ENCODE results near the gene HPDL. TPM values are rescaled to one million over a fixed set of nuclear protein-coding genes. Genes with fewer than 3 reads are reported as not detected.
"Not testable (repeated sequence)": the region's sequence is repeated elsewhere in the genome, so short reads cannot be mapped to it uniquely, and the experiment has no call there.

The HPDL gene
- total and polyA plus RNA-seq, 10 of the 15 experiments (the other 5 are each of a cell fraction or from before 2014, with no cell fraction given), result 1.3 to 75.5 (median 31.8) TPM

DNA sequence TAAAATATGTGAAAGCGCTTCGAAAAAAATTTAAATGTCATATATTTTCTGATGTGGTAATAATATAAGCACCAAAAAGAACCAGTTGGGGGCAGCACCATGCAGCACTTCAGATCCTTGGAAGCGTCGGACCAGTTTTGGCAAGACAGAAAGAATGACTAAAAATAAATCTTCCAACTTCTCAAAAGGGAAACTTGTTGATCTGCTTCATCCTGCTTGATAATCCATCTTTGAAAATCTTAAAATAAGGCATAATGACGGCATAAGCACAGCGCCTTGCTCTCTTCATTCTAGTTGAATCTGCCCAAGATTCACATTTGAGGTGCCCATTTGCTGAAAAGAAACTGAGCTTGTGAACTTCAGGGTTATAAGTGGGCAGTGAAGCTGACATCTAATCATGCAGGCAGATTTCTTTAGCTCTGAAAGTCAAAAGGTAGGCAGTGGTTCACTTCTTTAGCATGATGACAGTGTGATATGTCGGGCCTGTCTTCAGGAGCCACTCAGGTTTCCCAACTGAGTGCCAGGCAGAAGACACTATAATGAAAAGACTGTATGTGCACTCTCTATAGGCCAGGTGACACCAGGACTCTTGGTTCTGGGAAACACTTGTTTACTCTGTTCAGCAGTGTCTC is 33.3 kb downstream of the HPDL start (continued):
- TF ChIP-seq NFIC (IDR thresholded peaks at IDR 0.05; ENCODE audit: low read depth, low read length) (no peak), SMC3 (IDR thresholded peaks at IDR 0.05; ENCODE audit: borderline replicate concordance, low read length) (peak; percentile 76)

DNA sequence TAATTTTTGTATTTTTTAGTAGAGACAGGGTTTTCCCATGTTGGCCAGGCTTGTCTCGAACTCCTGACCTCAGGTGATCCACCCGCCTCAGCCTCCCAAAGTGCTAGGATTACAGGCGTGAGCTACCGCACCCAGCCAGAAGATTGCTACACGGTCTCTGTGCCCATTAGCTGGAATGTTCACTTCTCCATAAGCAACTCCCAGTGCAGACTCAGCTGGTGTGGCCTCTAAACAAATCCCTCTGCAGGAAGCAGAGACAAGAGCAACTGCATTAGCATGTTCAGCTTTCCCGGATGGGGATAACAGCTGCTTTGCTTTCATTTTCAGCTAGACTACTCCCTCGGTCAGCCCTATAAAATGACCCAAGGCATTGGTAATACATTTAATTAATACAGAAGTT is 34.3 kb downstream of the HPDL start:
- not testable (repeated sequence) for H3K4me3 ChIP-seq; ATAC-seq; H3K9me3 ChIP-seq (replicated peaks; ENCODE audit: control insufficient read depth, insufficient read depth, low read length); H3K9ac ChIP-seq (ENCODE audit: control insufficient read depth, insufficient read depth, low read length); FAIRE-seq; DNase-seq (ENCODE audit: low read depth, low spot score); H3K36me3 ChIP-seq (ENCODE audit: control insufficient read depth in 2 of 2, insufficient read depth in 2 of 2, low read length in 1 of 2); H3K27me3 ChIP-seq (replicated peaks in 1 of 2; ENCODE audit: control insufficient read depth in 2 of 2, insufficient read depth in 2 of 2, low read length in 1 of 2); H3K4me2 ChIP-seq (ENCODE audit: control insufficient read depth, insufficient read depth); H3K27ac ChIP-seq (ENCODE audit: control insufficient read depth, insufficient read depth); H2AFZ ChIP-seq (ENCODE audit: control insufficient read depth, low read depth, low read length); H3K79me2 ChIP-seq (ENCODE audit: control insufficient read depth, insufficient read depth, low read length); BruUV-seq (replicated peaks); H4K20me1 ChIP-seq (ENCODE audit: control insufficient read depth, insufficient read depth)
- WGBS (ENCODE audit: insufficient coverage, insufficient replicate concordance, low lambda C conversion rate, missing lambda C conversion rate), result 88% methylated on average over 7 of the region's 7 CpGs
- peaks cover 10% of the 10 kb centered on the region for H3K4me1 ChIP-seq (ENCODE audit: control insufficient read depth, insufficient read depth, low read length)
- SMC1A ChIA-PET (ENCODE audit: uncharacterized antibody, unreplicated experiment), result interaction anchor here (0.7 to 11.6 kb wide), 12 partner anchors 12 to 209 kb away, joined by 3 to 369 read pairs (median 6); partner anchors contain the start of genes CCDC163, MMACHC, MUTYH and TESK2
- in situ Hi-C loops (cut with MboI) (loop anchor here (5.0 kb wide), 1 partner anchor 131 kb away; the partner anchor contains the start of gene TESK2), intact Hi-C loops (cut with micrococcal nuclease; ENCODE audit: unreplicated experiment) (loop anchor here (1.0 to 5.0 kb wide), 2 partner anchors 132 to 211 kb away; no protein-coding TSS in a partner anchor)
- POLR2A ChIA-PET, result interaction anchor here (0.6 to 4.8 kb wide), 2 partner anchors 14 to 131 kb away, joined by 4 to 31 read pairs; partner anchors contain the start of gene TESK2
- CTCF ChIA-PET, result interaction anchor here (0.9 to 11.7 kb wide), 16 partner anchors 8 to 343 kb away, joined by 3 to 508 read pairs (median 6); partner anchors contain the start of genes CCDC163, MMACHC, MUTYH and TESK2
- RAD21 ChIA-PET (ENCODE audit: unreplicated experiment), result interaction anchor here (0.9 to 13.5 kb wide), 12 partner anchors 14 to 347 kb away, joined by 3 to 319 read pairs (median 4); partner anchors contain the start of genes CCDC163, MMACHC, MUTYH and TESK2

DNA sequence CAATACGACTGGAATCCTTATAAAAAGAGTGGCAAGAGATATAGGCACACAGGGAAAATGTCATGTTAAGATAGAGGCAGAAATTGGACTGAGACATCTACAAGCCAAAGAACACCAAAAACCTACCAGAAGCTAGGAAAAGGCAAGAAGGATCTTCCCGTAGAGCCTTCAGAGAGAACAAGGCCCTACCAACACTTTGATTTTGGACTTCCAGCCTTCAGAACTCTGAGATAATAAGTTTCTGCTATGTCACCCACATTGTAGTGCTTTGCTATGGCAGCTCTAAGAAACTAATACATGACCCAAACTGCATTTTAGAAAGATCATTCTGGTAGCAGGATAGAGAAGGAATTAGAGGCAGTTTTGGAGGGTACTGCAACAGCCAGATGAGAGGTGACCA is 37.6 kb downstream of the HPDL start:
- H3K4me3 ChIP-seq, result no peak overlapping the region
- no peak for TF ChIP-seq CREB1 (IDR thresholded peaks at IDR 0.05; ENCODE audit: low read depth)
- TF ChIP-seq, protein P1, sequence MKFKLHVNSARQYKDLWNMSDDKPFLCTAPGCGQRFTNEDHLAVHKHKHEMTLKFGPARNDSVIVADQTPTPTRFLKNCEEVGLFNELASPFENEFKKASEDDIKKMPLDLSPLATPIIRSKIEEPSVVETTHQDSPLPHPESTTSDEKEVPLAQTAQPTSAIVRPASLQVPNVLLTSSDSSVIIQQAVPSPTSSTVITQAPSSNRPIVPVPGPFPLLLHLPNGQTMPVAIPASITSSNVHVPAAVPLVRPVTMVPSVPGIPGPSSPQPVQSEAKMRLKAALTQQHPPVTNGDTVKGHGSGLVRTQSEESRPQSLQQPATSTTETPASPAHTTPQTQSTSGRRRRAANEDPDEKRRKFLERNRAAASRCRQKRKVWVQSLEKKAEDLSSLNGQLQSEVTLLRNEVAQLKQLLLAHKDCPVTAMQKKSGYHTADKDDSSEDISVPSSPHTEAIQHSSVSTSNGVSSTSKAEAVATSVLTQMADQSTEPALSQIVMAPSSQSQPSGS (IDR thresholded peaks at IDR 0.05; ENCODE audit: low read length), result no peak
- TF ChIP-seq, protein P2, sequence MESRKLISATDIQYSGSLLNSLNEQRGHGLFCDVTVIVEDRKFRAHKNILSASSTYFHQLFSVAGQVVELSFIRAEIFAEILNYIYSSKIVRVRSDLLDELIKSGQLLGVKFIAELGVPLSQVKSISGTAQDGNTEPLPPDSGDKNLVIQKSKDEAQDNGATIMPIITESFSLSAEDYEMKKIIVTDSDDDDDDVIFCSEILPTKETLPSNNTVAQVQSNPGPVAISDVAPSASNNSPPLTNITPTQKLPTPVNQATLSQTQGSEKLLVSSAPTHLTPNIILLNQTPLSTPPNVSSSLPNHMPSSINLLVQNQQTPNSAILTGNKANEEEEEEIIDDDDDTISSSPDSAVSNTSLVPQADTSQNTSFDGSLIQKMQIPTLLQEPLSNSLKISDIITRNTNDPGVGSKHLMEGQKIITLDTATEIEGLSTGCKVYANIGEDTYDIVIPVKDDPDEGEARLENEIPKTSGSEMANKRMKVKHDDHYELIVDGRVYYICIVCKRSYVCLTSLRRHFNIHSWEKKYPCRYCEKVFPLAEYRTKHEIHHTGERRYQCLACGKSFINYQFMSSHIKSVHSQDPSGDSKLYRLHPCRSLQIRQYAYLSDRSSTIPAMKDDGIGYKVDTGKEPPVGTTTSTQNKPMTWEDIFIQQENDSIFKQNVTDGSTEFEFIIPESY (IDR thresholded peaks at IDR 0.05), result no peak
- TF ChIP-seq, protein P3, sequence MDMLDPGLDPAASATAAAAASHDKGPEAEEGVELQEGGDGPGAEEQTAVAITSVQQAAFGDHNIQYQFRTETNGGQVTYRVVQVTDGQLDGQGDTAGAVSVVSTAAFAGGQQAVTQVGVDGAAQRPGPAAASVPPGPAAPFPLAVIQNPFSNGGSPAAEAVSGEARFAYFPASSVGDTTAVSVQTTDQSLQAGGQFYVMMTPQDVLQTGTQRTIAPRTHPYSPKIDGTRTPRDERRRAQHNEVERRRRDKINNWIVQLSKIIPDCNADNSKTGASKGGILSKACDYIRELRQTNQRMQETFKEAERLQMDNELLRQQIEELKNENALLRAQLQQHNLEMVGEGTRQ (IDR thresholded peaks at IDR 0.05; ENCODE audit: borderline replicate concordance, low read depth, low read length), result no peak
- TF ChIP-seq EGR1 (IDR thresholded peaks at IDR 0.05; ENCODE audit: borderline replicate concordance in 1 of 2, low read depth in 2 of 2, low read length in 2 of 2), result no peak
- no peak for TF ChIP-seq HDAC6 (IDR thresholded peaks at IDR 0.05; ENCODE audit: unreplicated experiment)

More for the DNA sequence above, 37.6 kb downstream of the HPDL start:
- ChIA-PET RAD21 (ENCODE audit: unreplicated experiment) (interaction anchor here (0.9 to 13.5 kb wide), 5 partner anchors 8 to 205 kb away, joined by 3 to 319 read pairs (median 5); partner anchors contain the start of genes MMACHC and TESK2), SMC1A (ENCODE audit: uncharacterized antibody, unreplicated experiment) (interaction anchor here (0.9 to 11.6 kb wide), 4 partner anchors 14 to 128 kb away, joined by 3 to 369 read pairs (median 4); partner anchors contain the start of gene TESK2), CTCF (interaction anchor here (1.1 to 11.7 kb wide), 9 partner anchors 8 to 205 kb away, joined by 3 to 508 read pairs (median 4); partner anchors contain the start of genes CCDC163, MMACHC and TESK2), POLR2A (interaction anchor here (1.2 kb wide), 1 partner anchor 10 kb away, joined by 4 read pairs; no protein-coding TSS in a partner anchor)
- peaks cover 10% of the 10 kb centered on the region for H3K4me1 ChIP-seq (ENCODE audit: control insufficient read depth, insufficient read depth, low read length)
- no peaks in the 10 kb centered on the region for H3K9me3 ChIP-seq (replicated peaks; ENCODE audit: control insufficient read depth, insufficient read depth, low read length)
- in situ Hi-C loops (cut with MboI), result loop anchor here (5.0 kb wide), 1 partner anchor 128 kb away; the partner anchor contains the start of gene TESK2
- no peak overlapping the region for H2AFZ ChIP-seq (ENCODE audit: control insufficient read depth, low read depth, low read length)
- no peak overlapping the region for H3K27ac ChIP-seq (ENCODE audit: control insufficient read depth, insufficient read depth)
- H3K9ac ChIP-seq (ENCODE audit: control insufficient read depth, insufficient read depth, low read length), result no peak overlapping the region
- 97% methylated on average over 2 of the region's 2 CpGs for WGBS (ENCODE audit: insufficient coverage, insufficient replicate concordance, low lambda C conversion rate, missing lambda C conversion rate)
- H3K36me3 ChIP-seq (ENCODE audit: control insufficient read depth in 2 of 2, insufficient read depth in 2 of 2, low read length in 1 of 2), result no peaks in the 10 kb centered on the region
- no peaks in the 10 kb centered on the region for H4K20me1 ChIP-seq (ENCODE audit: control insufficient read depth, insufficient read depth)
- intact Hi-C loops (cut with micrococcal nuclease; ENCODE audit: unreplicated experiment), result loop anchor here (5.0 kb wide), 1 partner anchor 208 kb away; no protein-coding TSS in a partner anchor
- ATAC-seq, result no peak
- FAIRE-seq, result no peak
- no peaks in the 10 kb centered on the region for H3K79me2 ChIP-seq (ENCODE audit: control insufficient read depth, insufficient read depth, low read length)
- DNase-seq (ENCODE audit: low read depth, low spot score), result no peak
- H3K4me2 ChIP-seq (ENCODE audit: control insufficient read depth, insufficient read depth), result no peak overlapping the region
- no TSS peak for BruUV-seq (replicated peaks)
- no peaks in the 10 kb centered on the region for H3K27me3 ChIP-seq (replicated peaks in 1 of 2; ENCODE audit: control insufficient read depth in 2 of 2, insufficient read depth in 2 of 2, low read length in 1 of 2)
